Measurements from ENCODE around the gene NFKBIL1.

DNA sequence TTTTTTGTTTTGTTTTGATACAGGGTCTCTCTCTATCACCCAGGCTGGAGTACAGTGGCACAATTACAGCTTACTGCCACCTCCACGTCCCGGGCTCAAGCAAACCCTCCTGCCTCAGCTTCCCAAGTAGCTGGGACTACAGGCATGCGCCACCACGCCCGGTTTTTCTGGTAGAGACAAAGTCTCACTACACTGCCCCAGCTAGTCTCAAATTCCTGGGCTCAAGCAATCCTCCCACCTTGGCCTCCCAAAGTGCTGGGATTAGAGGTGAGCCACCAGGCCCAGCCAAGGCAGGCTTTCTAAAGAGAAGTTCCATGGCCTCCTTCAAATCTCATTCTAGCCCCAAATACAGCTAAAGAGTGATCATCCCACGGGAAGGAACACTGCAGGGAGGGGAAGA lies 13.4 kb upstream of the NFKBIL1 start:
- TF ChIP-seq, protein P1, sequence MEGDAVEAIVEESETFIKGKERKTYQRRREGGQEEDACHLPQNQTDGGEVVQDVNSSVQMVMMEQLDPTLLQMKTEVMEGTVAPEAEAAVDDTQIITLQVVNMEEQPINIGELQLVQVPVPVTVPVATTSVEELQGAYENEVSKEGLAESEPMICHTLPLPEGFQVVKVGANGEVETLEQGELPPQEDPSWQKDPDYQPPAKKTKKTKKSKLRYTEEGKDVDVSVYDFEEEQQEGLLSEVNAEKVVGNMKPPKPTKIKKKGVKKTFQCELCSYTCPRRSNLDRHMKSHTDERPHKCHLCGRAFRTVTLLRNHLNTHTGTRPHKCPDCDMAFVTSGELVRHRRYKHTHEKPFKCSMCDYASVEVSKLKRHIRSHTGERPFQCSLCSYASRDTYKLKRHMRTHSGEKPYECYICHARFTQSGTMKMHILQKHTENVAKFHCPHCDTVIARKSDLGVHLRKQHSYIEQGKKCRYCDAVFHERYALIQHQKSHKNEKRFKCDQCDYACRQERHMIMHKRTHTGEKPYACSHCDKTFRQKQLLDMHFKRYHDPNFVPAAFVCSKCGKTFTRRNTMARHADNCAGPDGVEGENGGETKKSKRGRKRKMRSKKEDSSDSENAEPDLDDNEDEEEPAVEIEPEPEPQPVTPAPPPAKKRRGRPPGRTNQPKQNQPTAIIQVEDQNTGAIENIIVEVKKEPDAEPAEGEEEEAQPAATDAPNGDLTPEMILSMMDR (IDR thresholded peaks at IDR 0.05): no peak
- TF ChIP-seq POLR2A (IDR thresholded peaks at IDR 0.05): no peak

Data from body of pancreas (tissue), 4 donors.